T1000 (cell line): Measurements from ENCODE around the gene TBC1D2.

Experiments
- DNase-seq: peaks from one replicate; lab custom pipeline; 2025; ENCODE audit warnings: mixed read lengths; lab: John Stamatoyannopoulos, UW

Gene TBC1D2

DNA sequence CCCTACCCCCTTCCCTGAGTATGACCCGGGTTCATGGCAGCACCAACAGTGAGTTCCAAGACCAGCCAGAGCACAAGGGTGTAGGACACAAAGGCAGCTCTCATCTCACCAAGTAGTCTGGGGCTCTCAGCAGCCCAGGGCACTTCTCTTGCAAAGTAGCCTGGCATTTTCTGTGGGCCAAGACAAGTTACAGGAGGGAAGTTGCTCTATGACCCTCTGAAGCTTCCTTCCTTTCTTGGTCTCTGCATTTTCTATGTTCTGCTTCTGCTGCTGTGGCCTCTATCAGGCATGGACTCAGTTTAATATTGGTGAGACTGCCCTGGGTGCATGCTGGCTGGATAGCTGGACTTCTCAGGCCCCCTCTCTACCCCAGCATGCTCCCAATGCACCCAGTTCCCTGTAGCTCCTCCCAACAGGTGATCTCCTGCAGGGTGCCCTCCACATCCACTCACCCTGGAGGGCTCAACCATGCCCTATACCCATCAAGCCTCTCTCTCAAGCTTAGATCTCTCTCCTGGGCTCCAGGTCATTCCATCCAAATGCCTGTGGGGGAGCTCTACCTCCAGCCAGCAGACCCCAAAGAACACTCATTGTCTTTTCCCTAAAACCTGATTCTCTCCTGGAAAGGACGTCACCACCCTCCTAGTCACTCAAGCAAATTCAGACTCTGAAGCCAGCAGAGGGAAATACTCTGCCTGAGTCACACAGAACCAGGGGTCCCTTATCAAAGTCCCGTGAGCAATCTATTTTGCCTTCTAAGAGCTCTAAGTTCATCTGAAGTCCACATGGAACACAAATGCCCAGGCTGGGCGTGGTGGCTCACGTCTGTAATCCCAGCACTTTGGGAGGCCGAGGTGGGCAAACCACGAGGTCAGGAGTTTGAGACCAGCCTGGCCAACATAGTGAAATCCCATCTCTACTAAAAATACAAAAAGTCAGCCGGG is 13.8 kb downstream of the TBC1D2 start:
- no peak for DNase-seq

DNA sequence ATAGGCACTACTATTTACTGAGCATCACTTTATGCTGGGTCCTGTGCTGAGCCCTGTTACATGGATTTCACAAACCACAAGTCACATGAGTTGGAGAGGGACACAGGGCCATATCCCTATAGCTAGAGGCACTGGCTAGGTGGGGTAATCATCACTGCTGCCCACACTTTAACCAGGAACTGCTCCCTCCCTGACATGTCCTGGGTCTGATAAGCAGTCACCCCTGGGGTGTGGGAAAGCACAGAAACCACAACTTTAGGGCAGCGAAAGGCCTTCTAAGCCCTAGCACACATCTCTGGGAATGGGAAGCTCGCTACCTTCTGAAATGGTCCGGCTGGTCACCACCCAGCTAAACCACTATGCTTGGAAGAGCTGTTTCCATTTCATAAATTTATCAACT is 15.0 kb downstream of the TBC1D2 start:
- no peak for DNase-seq

DNA sequence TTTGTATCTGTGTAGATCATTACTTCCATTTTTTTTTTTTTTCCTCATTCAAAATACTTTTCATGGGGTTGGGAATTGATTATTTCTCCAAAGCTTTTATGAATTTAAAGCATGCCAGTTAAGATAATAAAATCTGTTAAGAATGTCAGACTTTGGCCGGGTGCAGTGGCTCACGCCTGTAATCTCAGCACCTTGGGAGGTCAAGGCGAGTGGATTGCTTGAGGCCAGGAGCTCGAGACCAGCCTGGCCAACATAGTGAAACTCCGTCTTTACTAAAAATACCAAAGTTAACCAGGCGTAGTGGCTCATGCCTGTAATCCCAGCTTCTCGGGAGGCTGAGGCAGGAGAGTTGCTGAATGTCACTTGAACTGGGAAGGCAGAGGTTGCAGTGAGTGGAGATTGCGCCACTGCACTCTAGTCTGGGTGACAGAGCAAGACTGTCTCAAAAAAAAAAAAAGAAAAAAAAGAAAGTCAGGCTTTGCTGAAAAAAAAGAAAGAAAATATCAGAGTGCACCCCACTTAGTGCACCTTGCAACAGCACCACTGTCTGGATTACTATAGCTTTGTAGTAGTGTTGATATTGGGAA is 18.5 kb downstream of the TBC1D2 start:
- no peak for DNase-seq

DNA sequence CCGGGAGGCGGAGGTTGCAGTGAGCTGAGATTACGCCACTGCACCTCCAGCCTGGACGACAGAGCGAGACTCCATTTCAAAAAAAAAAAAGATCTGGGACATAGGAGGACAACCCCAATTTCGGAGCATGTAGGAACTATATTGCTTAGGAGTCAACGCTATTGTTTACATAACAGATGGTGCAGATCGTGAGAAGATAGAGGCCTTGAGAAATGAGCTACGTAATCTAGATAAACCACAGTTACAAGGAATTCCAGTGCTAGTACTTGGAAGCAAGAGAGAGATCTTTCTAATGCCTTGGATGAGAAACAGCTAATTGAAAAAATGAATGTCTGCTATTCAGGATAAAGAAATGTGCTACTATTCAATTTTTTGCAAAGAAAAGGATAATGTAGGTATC is 20.3 kb downstream of the TBC1D2 start:
- DNase-seq: no peak

DNA sequence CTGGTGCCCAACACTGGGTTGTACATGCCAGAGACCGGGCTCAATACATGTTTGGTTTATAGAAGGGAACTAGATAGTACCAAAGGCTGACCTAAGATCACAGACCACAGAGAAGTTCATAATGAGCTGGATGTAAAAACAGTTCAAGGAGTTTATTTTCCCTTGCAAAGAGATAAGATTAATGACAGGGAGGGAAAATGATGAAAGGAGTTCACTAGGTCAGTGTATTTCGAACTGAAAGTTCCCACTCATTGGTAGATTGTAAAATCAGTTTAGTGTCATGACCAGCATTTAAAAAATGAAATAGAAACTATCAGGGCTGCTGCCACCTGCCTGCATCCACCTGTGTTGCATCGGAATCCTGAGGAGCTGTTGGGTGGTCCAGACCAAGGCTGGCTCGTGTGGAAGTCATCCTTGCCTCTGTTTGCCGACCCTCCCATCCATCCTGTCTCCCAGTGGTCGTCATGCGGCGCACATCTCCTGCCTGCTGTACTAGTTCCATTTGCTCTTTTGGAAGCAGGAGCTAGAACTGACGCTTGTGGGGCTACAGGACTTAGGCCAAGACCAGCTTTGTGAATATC is 21.1 kb downstream of the TBC1D2 start:
- DNase-seq: no peak

DNA sequence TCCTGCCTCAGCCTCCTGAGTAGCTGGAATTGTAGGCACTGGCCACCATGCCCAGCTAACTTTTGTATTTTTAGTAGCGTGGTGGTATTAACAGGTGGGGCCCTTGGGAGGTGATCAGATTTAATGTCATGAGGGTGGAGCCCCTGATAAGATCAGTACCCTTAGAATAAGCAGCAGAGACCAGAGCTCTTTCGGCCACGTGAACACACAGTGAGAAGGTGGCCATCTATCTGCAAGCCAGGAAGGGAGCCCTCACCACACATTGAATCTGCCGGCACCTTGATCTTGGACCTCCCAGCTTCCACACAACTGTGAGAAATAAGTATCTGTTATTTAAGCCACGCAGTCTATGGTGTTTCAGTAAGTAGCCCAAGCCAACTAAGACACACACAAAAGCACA is 22.5 kb downstream of the TBC1D2 start:
- no peak for DNase-seq

DNA sequence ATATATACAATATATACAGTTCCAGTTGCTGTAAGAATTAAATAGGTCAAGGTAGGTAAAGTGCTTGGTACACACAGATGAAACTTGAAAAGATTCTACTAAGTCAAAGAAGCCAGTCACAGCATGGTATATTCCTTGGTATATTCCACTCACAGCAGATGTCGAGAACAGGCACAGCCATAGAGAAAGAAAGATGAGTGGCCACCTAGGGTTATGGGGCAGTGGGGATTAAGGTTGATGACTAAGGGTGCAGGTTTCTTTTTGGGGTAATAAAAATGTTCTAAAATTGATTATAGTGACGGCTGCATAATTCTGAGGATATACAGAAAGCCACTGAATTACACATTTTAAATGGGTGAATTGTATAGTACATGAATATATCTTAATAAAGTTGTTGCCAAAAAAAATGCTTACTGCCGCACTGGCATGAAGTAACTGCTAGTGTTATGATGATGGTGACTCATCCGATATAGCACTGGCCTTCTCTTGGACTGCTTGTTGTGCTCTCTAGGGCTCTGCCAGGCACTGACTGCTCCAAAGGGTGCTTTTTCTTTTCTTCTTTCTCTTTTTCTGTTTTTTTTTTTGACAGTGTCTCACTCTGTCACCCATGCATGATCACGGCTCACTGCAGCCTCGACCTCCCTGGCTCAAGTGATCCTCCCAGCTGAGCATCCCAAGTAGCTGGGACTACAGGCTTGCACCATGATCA is 23.5 kb downstream of the TBC1D2 start:
- no peak for DNase-seq

DNA sequence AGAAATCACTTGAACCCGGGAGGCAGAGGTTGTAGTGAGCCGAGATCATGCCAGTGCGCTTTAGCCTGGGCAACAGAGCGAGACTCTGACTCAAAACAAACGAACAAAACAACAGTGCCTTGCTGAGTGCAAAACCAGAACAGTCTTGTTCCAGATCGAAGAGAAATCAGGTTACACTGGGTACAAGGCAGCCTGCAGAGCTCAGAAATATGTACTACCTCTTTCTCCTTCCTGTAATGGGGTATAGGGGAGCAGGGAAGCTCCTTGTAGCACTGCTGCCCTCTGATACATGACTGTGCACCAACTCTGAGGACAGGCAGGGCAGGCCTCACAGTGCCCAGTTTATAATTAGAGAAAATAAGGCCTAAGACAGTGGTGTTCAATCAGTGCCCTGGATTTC is 24.7 kb downstream of the TBC1D2 start:
- DNase-seq: no peak

DNA sequence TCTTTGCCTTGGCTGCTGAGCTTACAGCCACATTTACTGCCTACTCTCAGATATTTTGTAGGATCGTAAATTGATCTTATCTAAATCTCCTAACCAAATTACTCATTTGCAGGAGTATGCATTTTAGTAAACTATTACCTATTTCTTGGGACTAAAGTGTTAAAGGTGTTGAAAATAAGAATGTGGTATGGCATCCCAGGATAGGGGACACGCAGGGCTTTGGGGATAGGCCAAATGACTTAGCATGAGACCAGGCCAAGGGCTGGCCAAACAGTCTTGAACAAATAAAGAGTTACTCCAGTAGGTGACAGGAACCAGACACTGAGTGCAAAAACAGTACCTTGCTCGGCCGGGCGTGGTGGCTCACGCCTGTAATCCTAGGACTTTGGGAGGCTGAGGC is 25.1 kb downstream of the TBC1D2 start:
- DNase-seq: no peak

DNA sequence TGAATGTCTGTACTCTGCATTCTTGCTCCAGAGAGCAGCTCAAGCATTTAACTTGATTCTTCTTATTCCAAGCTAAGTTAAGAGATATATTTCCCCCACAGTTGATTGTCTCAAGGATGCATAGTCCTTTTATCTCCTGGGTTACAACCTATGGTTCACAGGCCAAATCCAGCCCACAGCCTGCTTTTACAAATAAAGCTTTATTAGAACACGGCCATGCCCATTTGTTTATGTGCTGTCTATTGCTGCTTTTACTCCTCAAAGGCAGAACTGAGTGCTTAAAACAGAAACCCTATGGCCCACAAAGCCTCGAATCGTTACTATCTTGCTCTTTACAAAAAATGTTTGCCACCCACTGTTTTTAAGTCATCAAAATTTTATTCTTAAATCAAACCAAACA is 25.8 kb downstream of the TBC1D2 start:
- DNase-seq: no peak

DNA sequence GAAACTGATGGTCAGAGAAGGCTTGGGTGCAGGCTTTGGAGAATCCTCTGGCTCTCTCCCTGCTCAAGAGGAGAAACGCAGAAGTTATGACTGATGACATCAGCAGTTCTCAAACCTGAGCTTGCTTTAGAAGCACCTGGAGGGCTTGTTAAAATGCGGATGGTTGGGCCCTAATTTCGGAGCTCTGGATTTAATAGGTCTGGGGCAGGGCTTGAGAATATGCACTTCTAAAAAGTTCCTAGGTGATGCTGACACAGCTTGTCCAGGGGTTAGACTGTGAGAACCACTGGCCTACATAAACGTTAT is 26.4 kb downstream of the TBC1D2 start:
- no peak for DNase-seq

DNA sequence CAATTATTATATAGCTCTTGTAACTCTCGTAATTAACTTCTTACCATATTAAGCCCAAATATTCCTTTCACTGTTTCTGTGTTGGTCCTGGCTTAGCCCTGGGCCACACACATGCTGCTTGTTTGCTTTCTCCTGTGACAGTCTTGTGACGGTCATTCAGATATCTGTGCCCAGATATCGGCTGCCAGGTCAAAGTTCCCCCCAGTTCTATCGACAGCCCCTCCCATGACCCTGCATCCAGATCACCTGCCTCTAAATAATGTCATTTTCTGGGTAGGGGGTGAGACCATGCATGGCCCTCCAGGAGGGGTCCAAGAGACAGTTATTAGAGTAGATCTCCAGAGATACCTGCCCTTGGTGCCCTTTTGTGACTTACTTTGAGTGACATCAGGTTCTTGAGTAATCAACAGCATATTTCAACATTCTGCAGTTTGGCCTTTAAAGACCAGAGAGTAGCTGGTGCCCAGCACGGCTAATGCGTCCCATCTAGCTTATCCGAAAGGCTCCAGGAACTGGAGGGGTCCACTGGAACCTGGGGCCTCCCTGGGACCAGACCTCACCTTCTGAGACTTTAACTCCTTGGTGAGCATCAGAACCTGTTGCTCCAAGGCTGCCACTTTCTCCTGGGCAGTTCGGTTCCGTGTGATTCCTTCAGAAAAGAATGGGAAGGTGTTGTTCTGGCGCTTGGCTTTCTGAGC is 26.9 kb downstream of the TBC1D2 start:
- DNase-seq: no peak

DNA sequence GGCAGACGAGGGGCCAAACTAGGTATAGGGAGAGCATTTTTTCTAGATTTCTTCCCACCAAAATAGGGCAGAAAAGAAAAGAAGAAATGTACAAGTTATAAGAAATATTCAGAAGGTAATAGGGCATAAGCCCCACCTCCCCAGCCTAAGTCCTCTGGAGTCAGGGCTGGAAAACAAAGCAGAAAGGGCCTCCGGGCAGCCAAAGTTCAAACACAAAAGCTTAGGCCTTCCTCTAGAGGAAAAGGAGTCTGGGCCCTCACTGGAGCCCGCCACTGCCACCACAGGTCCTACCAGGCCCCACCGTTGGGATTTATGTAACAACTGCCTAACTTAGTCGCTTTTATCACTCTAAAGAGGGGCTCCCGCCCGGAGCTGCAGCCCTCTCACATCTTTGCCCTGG is 27.6 kb downstream of the TBC1D2 start:
- no peak for DNase-seq

DNA sequence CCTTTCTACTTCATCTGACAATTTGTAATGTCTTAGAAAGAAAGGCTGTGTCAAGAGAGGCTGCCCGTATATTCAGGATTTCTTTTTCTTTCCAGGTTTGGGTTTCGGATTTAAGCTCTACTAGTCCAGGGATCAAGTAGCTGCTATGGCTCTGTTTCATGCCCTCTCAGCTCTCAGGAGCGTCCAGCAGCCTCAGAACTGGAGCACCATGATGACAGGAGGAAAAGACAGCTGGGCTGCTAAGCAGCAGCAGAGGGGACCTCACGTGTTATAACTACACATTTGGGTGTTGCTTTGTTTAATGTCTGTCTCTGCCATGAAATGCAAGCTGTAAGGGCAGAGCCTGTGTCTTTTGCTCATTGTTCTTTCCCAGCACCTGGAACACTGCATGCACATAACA is 28.5 kb downstream of the TBC1D2 start:
- no peak for DNase-seq

DNA sequence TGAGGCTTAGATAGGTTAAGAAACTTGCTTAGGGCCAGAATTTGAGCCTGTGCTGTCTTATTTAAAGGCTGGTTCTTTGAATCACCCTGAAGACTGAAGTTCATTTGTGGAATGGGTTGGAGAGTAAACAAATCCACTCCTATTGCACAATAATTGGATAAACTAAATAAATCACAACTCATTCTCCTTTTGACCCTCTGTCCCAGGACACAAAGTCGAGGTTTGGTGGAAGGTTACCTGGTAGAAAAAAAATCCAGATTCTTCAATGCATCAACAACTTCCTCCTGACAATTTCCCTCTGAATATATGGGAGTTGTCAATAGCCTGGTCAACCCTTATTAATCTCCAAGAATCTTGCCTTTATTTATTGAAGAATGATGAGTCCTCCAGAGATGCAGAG is 28.9 kb downstream of the TBC1D2 start:
- DNase-seq: no peak

DNA sequence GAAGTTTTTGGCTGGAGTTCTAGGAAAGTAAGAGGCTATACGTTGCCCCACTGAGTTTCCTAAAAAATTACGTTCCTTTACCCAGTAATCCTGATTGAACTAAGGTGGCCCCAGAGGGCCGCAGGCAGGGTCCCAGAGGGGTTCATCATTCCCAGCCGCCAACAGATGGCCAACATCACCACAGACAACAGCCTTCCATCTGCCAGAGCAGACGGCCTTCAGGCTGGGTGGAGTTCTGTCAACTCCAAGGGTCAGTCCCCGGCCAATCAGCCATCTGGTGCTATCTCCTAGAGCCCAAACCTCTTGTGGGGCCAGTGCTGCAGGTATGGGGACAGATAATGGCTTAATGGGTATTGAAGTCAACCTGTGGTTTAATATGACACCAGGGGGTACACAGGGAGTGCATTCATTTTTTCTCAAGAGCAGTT is 30.4 kb downstream of the TBC1D2 start:
- no peak for DNase-seq

DNA sequence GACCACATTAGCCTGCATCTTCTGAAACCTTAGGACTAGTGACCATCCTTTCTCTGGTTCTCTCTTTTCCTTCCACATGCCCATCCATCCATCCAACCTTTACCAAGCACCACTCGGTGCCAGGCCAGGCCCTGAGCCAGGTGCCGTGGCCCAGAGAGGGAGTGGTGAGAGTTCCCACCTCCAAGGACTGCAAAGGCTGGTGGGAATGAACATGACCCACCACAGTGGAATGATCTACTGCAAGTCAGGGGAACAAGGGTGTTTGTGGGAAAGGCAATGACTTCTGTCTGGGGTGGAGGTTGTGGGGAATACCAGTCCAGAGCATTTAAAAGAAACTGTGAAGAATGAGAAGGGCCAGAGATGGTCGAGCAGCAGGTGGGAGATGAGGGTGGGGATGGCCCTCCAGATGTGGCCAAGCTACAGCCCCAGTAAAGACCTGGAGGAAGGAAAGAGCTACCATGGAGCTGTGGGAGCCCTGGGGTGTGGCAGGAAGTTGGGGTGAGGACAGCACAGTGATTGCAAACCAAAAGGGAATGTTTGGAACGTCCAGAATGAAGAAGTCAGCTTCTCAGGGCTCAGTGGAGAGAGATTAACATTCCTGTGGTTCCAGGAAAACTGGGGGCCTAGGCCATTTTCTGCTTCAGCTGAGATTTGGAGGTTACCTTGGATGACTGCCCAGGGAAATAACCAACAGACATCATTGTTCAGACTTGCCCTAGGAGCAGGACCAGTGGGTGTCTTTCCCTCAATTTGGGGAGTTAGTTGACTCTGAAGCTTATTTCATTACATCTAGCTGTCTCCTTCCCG is 32.4 kb downstream of the TBC1D2 start:
- peak; percentile 78 for DNase-seq

DNA sequence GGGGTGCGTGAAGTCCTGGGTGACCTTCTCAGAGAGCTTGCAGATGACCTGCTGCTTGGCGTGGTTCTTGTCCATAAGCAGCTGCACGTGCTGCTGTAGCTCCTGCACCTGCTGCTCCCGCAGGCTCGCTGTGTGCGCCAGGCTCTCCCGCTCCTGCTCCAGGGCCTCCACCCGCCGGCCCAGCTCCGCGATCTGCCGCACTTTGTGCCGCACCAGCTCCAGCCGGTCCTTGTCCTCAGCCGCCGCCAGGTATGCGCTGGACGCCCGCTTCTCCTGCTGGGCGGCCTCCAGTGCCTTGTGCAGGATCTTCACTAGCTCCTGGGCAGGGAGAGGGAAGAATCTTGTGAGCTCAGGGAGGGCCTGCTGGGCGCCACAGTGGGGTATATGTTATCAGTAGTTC is 34.5 kb downstream of the TBC1D2 start:
- DNase-seq: no peak

DNA sequence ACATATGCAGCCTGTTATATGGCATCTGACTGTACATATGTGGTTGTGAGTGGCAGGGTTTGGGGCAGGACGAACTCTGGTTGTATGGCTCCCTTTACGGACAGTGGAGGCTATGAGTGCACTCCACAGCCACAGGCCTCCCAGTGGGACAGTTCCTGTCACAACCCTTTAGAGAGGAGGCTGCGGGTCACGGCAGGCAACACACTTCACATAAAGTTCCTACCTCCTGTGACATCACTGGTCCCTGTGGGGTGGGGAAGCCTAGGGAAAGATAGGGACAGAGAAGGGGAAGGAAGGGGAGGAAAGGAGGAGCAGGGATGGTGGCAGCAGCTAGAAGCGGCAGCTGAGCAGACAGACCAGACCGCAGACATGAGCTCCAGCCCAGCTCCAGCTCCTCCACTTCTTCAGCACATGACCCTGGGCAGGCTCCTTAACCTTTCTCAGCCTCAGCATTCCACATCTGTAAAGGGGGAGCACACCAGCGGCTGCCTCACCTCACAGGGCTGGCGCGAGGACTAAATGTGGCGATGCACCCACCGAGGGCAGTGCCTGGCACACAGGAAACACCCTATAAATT is 35.6 kb downstream of the TBC1D2 start:
- no peak for DNase-seq

DNA sequence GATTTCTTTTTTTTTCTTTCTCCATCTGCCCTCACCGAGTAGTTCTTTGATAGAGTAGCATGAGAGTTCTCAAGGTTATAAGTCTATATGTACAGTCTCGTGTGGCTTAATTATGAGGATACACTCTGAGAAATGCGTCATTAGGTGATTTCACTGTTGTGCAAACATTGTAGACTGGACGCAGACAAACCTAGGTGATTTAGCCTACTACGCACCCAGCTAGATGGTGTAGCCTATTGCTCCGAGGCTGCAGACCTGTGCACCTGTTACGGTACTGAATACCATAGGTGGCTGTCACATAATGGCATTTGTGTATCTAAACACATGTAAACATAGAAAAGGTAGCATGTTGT is 36.1 kb downstream of the TBC1D2 start:
- DNase-seq: no peak
